Ovary (tissue), 3 donors: Measurements from ENCODE around the gene TRAPPC3.

ENCODE experiments used
- CTCF ChIP-seq, 3 donors: fragments of 450-650 bp in 2 of 3; fragments of 200-600 bp in 1 of 3; IDR thresholded peaks; one replicate each; pipeline versions ENCODE4 v1.5.1 to v1.8.0; 2016 to 2022; ENCODE audit warnings: antibody characterized with exemption in 3 of 3, mild to moderate bottlenecking in 1 of 3
- EP300 ChIP-seq: sonication (generic); formaldehyde crosslinking; IDR thresholded peaks from one replicate; pipeline ENCODE4 v1.6.1; 2017; ENCODE audit warnings: antibody characterized with exemption
- donor health status: DM: no; HTN: no; CAD: no.

GRCh38 chr1:36157115-36157903 is 8.0 kb upstream of the TRAPPC3 start:
- no peak for TF ChIP-seq EP300
- no peak for TF ChIP-seq CTCF (IDR thresholded peaks at IDR 0.05)
